IMR-90 (cell line): ENCODE data around the gene TMEM212. TPM values are rescaled to one million over a fixed set of nuclear protein-coding genes. Genes with fewer than 3 reads are reported as not detected.

Experiments
- ATAC-seq: fragments of 200-7000 bp; cut with Tn5 transposase; 2 replicates; pipeline ENCODE4 v1.9.1; 2020; ENCODE audit warnings: low read depth, mild to moderate bottlenecking, moderate library complexity
- BruUV-seq: library from RNA; stranded (reverse); fragments of 400-500 nt; replicated peaks from 2 replicates; lab custom pipeline; 2021; lab: Mats Ljungman, UMichigan
- CTCF ChIA-PET: fragments of 300-600 bp; formaldehyde crosslinking; extraction: SDS; loops from one replicate; lab custom pipeline; 2021; ENCODE audit warnings: antibody characterized with exemption; lab: Yijun Ruan, JAX
- POLR2A ChIA-PET: fragments of 300-600 bp; sonication (Branson Sonifier 250); formaldehyde crosslinking; loops from one replicate; lab custom pipeline; 2022; ENCODE audit warnings: antibody characterized with exemption; ENCODE audit not compliant: unreplicated experiment; lab: Charles Lee
- DNase-seq: peaks from one replicate; pipeline ENCODE4 v3.0.0; 2013
- H2AFZ ChIP-seq: replicated peaks from 2 replicates; pipeline ENCODE3; 2013; ENCODE audit warnings: low read length, mild to moderate bottlenecking; ENCODE audit not compliant: poor library complexity
- H2AK5ac ChIP-seq: 2 replicates; pipeline ENCODE4 v1.6.1; 2013; ENCODE audit warnings: low read depth, low read length, inconsistent platforms
- H2AK9ac ChIP-seq: replicated peaks from 2 replicates; pipeline ENCODE3; 2013; ENCODE audit warnings: mild to moderate bottlenecking, low read depth, low read length, moderate library complexity; ENCODE audit not compliant: poor library complexity
- H2BK120ac ChIP-seq: 2 replicates; pipeline ENCODE4 v1.6.1; 2013; ENCODE audit warnings: low read depth, low read length, inconsistent platforms
- H2BK15ac ChIP-seq: 3 replicates; pipeline ENCODE4 v1.6.1; 2013; ENCODE audit warnings: low read depth, low read length, inconsistent platforms
- H2BK20ac ChIP-seq: 2 replicates; pipeline ENCODE4 v1.6.1; 2013; ENCODE audit warnings: low read depth, mild to moderate bottlenecking, inconsistent platforms, low read length, moderate library complexity
- H2BK5ac ChIP-seq: 2 replicates; pipeline ENCODE4 v1.6.1; 2013; ENCODE audit warnings: mild to moderate bottlenecking, low read depth, low read length, inconsistent platforms; ENCODE audit not compliant: poor library complexity, severe bottlenecking
- H3K14ac ChIP-seq: replicated peaks from 2 replicates; pipeline ENCODE4 v1.6.1; 2013; ENCODE audit warnings: low read depth, low read length, inconsistent platforms
- H3K18ac ChIP-seq: 2 replicates; pipeline ENCODE4 v1.6.1; 2013; ENCODE audit warnings: low read depth, low read length, control low read depth
- H3K23ac ChIP-seq: 2 replicates; pipeline ENCODE4 v1.6.1; 2013; ENCODE audit warnings: low read depth, low read length, inconsistent platforms
- H3K27ac ChIP-seq: 2 replicates; pipeline ENCODE4 v1.5.1; 2013; ENCODE audit warnings: mild to moderate bottlenecking, control low read depth, low read length; ENCODE audit not compliant: insufficient read depth
- H3K27me3 ChIP-seq: 2 replicates; pipeline ENCODE4 v1.6.1; 2013; ENCODE audit warnings: low read length; ENCODE audit not compliant: control insufficient read depth, insufficient read depth
- H3K36me3 ChIP-seq: 2 replicates; pipeline ENCODE4 v1.6.1; 2013; ENCODE audit warnings: low read length, mixed read lengths; ENCODE audit not compliant: control insufficient read depth, insufficient read depth
- H3K4ac ChIP-seq: 2 replicates; pipeline ENCODE4 v1.6.1; 2013; ENCODE audit warnings: low read depth, low read length, inconsistent platforms
- H3K4me1 ChIP-seq: 2 replicates; pipeline ENCODE4 v1.6.1; 2013; ENCODE audit warnings: low read length, mixed read lengths; ENCODE audit not compliant: control insufficient read depth, insufficient read depth
- H3K4me2 ChIP-seq: 2 replicates; pipeline ENCODE4 v1.6.1; 2013; ENCODE audit warnings: low read depth, mild to moderate bottlenecking, control low read depth, low read length, moderate library complexity
- H3K4me3 ChIP-seq: 2 replicates; pipeline ENCODE4 v1.5.1; 2013; ENCODE audit warnings: low read depth, mild to moderate bottlenecking, control low read depth, low read length, moderate library complexity; ENCODE audit not compliant: insufficient read depth
- H3K56ac ChIP-seq: 2 replicates; pipeline ENCODE4 v1.6.1; 2013; ENCODE audit warnings: low read length, inconsistent platforms; ENCODE audit not compliant: insufficient read depth; ENCODE audit errors: extremely low read depth
- H3K79me1 ChIP-seq, 2 experiments: 2 replicates each; pipeline ENCODE4 v1.6.1; 2013; ENCODE audit warnings: low read length in 2 of 2, inconsistent platforms in 1 of 2, low read depth in 1 of 2
- H3K9ac ChIP-seq: 2 replicates; pipeline ENCODE4 v1.6.1; 2013; ENCODE audit warnings: low read depth, low read length, control low read depth
- H3K9me1 ChIP-seq: 2 replicates; pipeline ENCODE4 v1.6.1; 2013; ENCODE audit warnings: low read length, inconsistent platforms; ENCODE audit not compliant: insufficient read depth
- H3K9me3 ChIP-seq: 2 replicates; pipeline ENCODE4 v1.6.1; 2013; ENCODE audit warnings: low read length; ENCODE audit not compliant: control insufficient read depth, insufficient read depth
- H4K20me1 ChIP-seq: 2 replicates; pipeline ENCODE4 v1.6.1; 2013; ENCODE audit warnings: low read length, inconsistent platforms; ENCODE audit not compliant: insufficient read depth
- H4K5ac ChIP-seq: 2 replicates; pipeline ENCODE4 v1.6.1; 2013; ENCODE audit warnings: mild to moderate bottlenecking, low read depth, low read length, control low read depth
- H4K8ac ChIP-seq, 2 experiments: 2 replicates each; pipeline ENCODE4 v1.6.1; 2013; ENCODE audit warnings: low read depth in 2 of 2, low read length in 2 of 2, control low read depth in 1 of 2, inconsistent platforms in 1 of 2
- H4K91ac ChIP-seq: 2 replicates; pipeline ENCODE4 v1.6.1; 2013; ENCODE audit warnings: low read depth, low read length, inconsistent platforms; ENCODE audit not compliant: insufficient read depth
- BHLHE40 ChIP-seq: fragments of 150-350 bp; IDR thresholded peaks from 2 replicates; pipeline ENCODE4 v1.6.1; 2016; ENCODE audit warnings: mild to moderate bottlenecking, low read depth, low read length
- CEBPB ChIP-seq: IDR thresholded peaks from 2 replicates; pipeline ENCODE4 v1.6.1; 2012; ENCODE audit warnings: low read depth, low read length, improper control_type of control experiment
- CHD1 ChIP-seq: IDR thresholded peaks from 2 replicates; pipeline ENCODE4 v1.6.1; 2012; ENCODE audit warnings: low read depth, low read length, improper control_type of control experiment
- FOS ChIP-seq: fragments of 150-350 bp; IDR thresholded peaks from 2 replicates; pipeline ENCODE4 v1.6.1; 2016; ENCODE audit warnings: low read depth, low read length
- MAFK ChIP-seq: IDR thresholded peaks from 2 replicates; pipeline ENCODE4 v1.6.1; 2012; ENCODE audit warnings: low read depth, low read length, improper control_type of control experiment
- MAZ ChIP-seq: IDR thresholded peaks from 2 replicates; pipeline ENCODE4 v1.6.1; 2012; ENCODE audit warnings: low read depth, mild to moderate bottlenecking, low read length, improper control_type of control experiment, moderate library complexity, borderline replicate concordance
- MXI1 ChIP-seq: IDR thresholded peaks from 2 replicates; pipeline ENCODE4 v1.6.1; 2012; ENCODE audit warnings: low read depth, mild to moderate bottlenecking, low read length, moderate library complexity, borderline replicate concordance
- NFE2L2 ChIP-seq: fragments of 150-350 bp; IDR thresholded peaks from 2 replicates; pipeline ENCODE4 v1.6.1; 2016; ENCODE audit warnings: low read depth, mild to moderate bottlenecking, low read length
- POLR2A ChIP-seq: IDR thresholded peaks from 2 replicates; pipeline ENCODE4 v1.6.1; 2012; ENCODE audit warnings: mild to moderate bottlenecking, low read depth, low read length
- RAD21 ChIP-seq: IDR thresholded peaks from 2 replicates; pipeline ENCODE4 v1.6.1; 2012; ENCODE audit warnings: low read length, improper control_type of control experiment
- RCOR1 ChIP-seq: IDR thresholded peaks from 2 replicates; pipeline ENCODE4 v1.6.1; 2012; ENCODE audit warnings: mild to moderate bottlenecking, low read length, improper control_type of control experiment; ENCODE audit not compliant: insufficient replicate concordance
- RFX5 ChIP-seq: IDR thresholded peaks from 2 replicates; pipeline ENCODE4 v1.8.0; 2012; ENCODE audit warnings: low read depth, mild to moderate bottlenecking, low read length, moderate library complexity
- SMC3 ChIP-seq: fragments of 150-350 bp; IDR thresholded peaks from 2 replicates; pipeline ENCODE4 v1.6.1; 2016; ENCODE audit warnings: low read depth, mild to moderate bottlenecking, antibody characterized with exemption, low read length, moderate library complexity
- WGBS, 2 experiments: methylation state at CpG; one replicate each; pipeline versions ENCODE4 v1.1.5 to v1.1.7; 2013; ENCODE audit warnings: missing lambda C conversion rate in 2 of 2; ENCODE audit not compliant: insufficient read length in 1 of 2; ENCODE audit errors: extremely low coverage in 2 of 2; 5-methylcytosine and 5-hydroxymethylcytosine counted together
- dilution Hi-C: fragments of 300-500 bp; cut with HindIII; formaldehyde crosslinking; loops from one replicate; pipeline ENCODE4 v1.14.3; 2018; ENCODE audit warnings: low sequenced_read_pairs; ENCODE audit not compliant: unreplicated experiment
- in situ Hi-C: fragments of 300-500 bp; cut with MboI; formaldehyde crosslinking; loops from 3 replicates; pipeline ENCODE4 v1.14.3; 2019; ENCODE audit warnings: low sequenced_read_pairs, inconsistent platforms, mixed read lengths
- intact Hi-C: fragments of 100-400 bp; cut with micrococcal nuclease; formaldehyde crosslinking; loops from 2 replicates; pipeline ENCODE4 v1.10.0; 2022
- polyA plus RNA-seq, 3 experiments: library from polyadenylated mRNA; depleted of rRNA; stranded (reverse); fragments of >200 nt; gene quantifications; 2 replicates each; pipeline ENCODE4 v1.2.3, GENCODE V29; 2012; ENCODE audit warnings: low replicate concordance in 1 of 3
- total RNA-seq: library from RNA; depleted of rRNA; stranded (reverse); fragments of >200 nt; gene quantifications from 2 replicates; pipeline ENCODE4 v1.2.3, GENCODE V29; 2012
- TF ChIP-seq, protein P1 (sequence below): conservative IDR thresholded peaks from 2 replicates; pipeline ENCODE4 v1.5.1; 2012; ENCODE audit warnings: mild to moderate bottlenecking, low read depth, low read length, improper control_type of control experiment
- TF ChIP-seq, protein P2 (sequence below): fragments of 150-350 bp; IDR thresholded peaks from 2 replicates; pipeline ENCODE4 v1.6.1; 2017; ENCODE audit warnings: mild to moderate bottlenecking, antibody characterized with exemption, low read length, low read depth

TMEM212 gene
- total and polyA plus RNA-seq, 2 of the 4 experiments (the other 2 are of a cell fraction) = not detected

DNA sequence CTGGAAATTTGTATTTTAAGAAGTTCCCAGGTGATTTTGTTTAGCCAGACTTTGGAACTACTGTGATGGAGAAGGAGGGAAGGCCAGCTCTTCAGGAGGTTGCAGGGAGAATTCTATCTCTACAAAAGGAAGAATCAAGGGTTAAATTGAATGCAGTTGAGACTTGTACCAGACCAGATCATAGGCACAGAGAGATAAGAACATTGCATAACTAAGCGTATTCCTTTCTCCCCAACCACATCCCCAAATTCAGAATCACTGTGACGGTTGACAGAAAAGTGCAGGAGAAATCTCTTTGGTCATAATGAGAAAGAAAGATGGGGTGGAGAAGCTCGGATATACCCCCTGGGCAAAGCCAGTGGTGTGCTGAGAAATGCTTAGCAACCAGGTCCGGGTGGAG, 40.1 kb upstream of the TMEM212 start:
- intact Hi-C loops = no loop called here
- H3K36me3 ChIP-seq = no peaks in the 10 kb centered on the region; the same call in 1 of the 2 replicates
- ChIA-PET POLR2A (no interaction called here), CTCF (no interaction called here)
- no peak overlapping the region for H4K5ac ChIP-seq
- no peak overlapping the region for H3K14ac ChIP-seq
- H3K27ac ChIP-seq = no peak overlapping the region
- no peak overlapping the region for H3K4me3 ChIP-seq
- no peak overlapping the region for H2AK5ac ChIP-seq
- H3K79me1 ChIP-seq = peaks cover 26 to 55% of the 10 kb centered on the region in 2 experiments
- dilution Hi-C loops = no loop called here
- H2BK15ac ChIP-seq = no peak overlapping the region
- H2BK120ac ChIP-seq = no peak overlapping the region
- no TSS peak for BruUV-seq
- H3K4me2 ChIP-seq = no peak overlapping the region
- no peak for TF ChIP-seq RAD21
- TF ChIP-seq CEBPB = no peak
- no peak for TF ChIP-seq FOS
- no peak for TF ChIP-seq MAZ
- no peak for TF ChIP-seq RCOR1
- TF ChIP-seq CHD1 = no peak
- TF ChIP-seq NFE2L2 = no peak
- TF ChIP-seq RFX5 = no peak
- TF ChIP-seq POLR2A = no peak
- TF ChIP-seq, protein P1, sequence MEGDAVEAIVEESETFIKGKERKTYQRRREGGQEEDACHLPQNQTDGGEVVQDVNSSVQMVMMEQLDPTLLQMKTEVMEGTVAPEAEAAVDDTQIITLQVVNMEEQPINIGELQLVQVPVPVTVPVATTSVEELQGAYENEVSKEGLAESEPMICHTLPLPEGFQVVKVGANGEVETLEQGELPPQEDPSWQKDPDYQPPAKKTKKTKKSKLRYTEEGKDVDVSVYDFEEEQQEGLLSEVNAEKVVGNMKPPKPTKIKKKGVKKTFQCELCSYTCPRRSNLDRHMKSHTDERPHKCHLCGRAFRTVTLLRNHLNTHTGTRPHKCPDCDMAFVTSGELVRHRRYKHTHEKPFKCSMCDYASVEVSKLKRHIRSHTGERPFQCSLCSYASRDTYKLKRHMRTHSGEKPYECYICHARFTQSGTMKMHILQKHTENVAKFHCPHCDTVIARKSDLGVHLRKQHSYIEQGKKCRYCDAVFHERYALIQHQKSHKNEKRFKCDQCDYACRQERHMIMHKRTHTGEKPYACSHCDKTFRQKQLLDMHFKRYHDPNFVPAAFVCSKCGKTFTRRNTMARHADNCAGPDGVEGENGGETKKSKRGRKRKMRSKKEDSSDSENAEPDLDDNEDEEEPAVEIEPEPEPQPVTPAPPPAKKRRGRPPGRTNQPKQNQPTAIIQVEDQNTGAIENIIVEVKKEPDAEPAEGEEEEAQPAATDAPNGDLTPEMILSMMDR = no peak
- TF ChIP-seq MXI1 = no peak
- no peak for TF ChIP-seq MAFK
- TF ChIP-seq, protein P2, sequence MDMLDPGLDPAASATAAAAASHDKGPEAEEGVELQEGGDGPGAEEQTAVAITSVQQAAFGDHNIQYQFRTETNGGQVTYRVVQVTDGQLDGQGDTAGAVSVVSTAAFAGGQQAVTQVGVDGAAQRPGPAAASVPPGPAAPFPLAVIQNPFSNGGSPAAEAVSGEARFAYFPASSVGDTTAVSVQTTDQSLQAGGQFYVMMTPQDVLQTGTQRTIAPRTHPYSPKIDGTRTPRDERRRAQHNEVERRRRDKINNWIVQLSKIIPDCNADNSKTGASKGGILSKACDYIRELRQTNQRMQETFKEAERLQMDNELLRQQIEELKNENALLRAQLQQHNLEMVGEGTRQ = no peak
- no peak for TF ChIP-seq BHLHE40
- TF ChIP-seq SMC3 = no peak
- no peak overlapping the region for H3K4ac ChIP-seq
- H3K9ac ChIP-seq = no peak overlapping the region
- H3K9me3 ChIP-seq = no peaks in the 10 kb centered on the region
- no peak overlapping the region for H3K56ac ChIP-seq
- H4K91ac ChIP-seq = no peak overlapping the region
- no peak overlapping the region for H2BK20ac ChIP-seq
- no peak overlapping the region for H2AFZ ChIP-seq
- ATAC-seq (no peak), DNase-seq (no peak)
- 100% methylated on average over 1 of the region's 4 CpGs; no CpG with 5 or more reads in 1 of the 2 experiments for WGBS, 2 experiments
- H4K8ac ChIP-seq = no peak overlapping the region
- peaks cover 9% of the 10 kb centered on the region for H3K9me1 ChIP-seq
- H4K20me1 ChIP-seq = no peaks in the 10 kb centered on the region; the same call in 1 of the 2 replicates
- H2BK5ac ChIP-seq = no peak overlapping the region
- peaks cover 26% of the 10 kb centered on the region for H3K4me1 ChIP-seq
- in situ Hi-C loops = no loop called here
- H3K18ac ChIP-seq = no peak overlapping the region
- H2AK9ac ChIP-seq = no peak overlapping the region
- H3K27me3 ChIP-seq = no peaks in the 10 kb centered on the region
- no peak overlapping the region for H3K23ac ChIP-seq
